Left kidney (tissue), 2 donors: ENCODE results near the gene TOMM7. TPM values are rescaled to one million over a fixed set of nuclear protein-coding genes. Genes with fewer than 3 reads are reported as not detected.
"Not testable (repeated sequence)": the region's sequence is repeated elsewhere in the genome, so short reads cannot be mapped to it uniquely, and the experiment has no call there.

ENCODE experiments used
- DNase-seq: peaks from one replicate; pipeline ENCODE4 v3.0.0-alpha.2; 2013
- polyA plus RNA-seq: library from polyadenylated mRNA; unstranded; fragments of 120-200 nt; gene quantifications from one replicate; pipeline ENCODE4 v1.2.1, GENCODE V29; 2013; ENCODE audit not compliant: insufficient read length

Gene TOMM7
- polyA plus RNA-seq, 1 donor = 375 TPM

DNA sequence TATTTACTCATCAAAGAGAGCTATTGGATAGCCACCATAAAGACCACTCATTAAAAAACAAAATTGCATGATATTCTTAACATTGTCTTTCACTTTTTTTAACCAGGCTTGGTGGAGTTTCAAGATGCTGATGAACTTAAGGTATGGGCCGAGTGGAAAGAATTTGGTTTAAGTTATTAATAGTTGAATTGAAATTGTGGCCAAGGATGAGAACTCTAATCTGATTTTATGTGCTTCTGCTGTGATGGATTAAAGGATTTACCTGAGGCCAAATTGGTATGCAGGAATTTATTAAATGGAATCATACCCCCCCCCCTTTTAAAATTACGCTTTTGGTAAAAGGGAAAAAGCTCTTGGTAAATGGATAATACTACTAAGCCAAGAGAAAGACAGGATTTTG is 33.8 kb upstream of the TOMM7 start:
- no peak for DNase-seq

DNA sequence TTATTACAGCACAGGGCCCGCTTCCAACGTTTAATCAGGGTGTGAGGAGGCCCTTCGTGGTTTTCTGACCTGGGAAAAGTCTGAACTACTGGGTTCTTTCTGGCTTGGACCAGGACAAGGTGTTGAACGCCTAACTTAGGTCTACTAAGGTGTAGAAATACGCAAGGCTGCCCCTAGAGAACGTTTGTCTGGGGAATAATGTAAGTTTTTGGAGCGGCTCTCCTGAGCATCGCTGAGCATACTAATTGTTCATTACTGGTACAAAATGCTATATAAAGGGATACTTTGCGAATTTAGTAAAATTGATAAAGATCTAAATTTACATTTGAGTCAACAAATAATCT is 32.4 kb upstream of the TOMM7 start:
- no peak for DNase-seq

DNA sequence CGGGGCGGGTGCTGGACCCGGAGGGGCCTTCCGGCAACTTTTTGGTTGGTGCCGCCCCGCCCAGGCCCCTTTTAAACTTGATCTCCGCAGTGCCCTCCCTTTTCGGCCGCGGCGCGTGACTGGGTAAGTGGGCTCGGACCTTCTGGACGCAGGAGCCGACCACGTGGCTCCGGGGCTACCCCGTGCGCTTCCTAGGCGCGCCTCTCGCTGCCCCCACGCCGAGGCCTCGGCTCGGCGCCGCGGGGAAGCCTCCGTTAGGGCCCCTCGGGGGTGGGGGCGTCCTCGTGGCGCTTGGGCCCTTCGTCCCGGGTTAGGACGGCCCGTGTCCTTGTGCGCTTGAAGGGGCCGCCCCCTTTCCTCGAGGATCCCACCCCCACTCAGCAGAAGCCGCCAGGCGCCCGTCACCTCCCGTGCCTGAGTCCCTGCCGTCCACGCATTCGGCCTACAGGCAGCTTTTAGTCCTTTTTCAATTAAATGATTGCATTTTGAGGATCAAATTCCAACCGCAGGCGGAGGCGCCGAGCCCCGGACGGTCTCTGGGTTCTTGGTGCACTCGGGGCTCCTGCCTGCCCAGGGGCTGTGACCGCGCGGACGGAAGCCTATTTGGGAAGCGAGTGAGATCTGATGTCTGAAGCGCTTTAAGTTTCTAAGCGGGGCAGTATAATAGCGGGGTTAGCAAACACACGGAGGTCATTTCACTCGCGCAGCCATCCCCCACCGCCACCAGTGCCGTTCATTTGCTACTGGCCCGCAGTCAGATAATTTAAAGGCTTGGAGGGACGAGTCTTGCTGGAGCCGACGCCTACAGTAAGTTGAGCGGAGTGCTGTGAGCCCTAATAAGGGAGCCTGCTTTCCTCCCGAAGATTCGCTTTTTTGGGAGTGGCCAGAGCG is 31.8 kb upstream of the TOMM7 start:
- DNase-seq = peak; percentile 65

DNA sequence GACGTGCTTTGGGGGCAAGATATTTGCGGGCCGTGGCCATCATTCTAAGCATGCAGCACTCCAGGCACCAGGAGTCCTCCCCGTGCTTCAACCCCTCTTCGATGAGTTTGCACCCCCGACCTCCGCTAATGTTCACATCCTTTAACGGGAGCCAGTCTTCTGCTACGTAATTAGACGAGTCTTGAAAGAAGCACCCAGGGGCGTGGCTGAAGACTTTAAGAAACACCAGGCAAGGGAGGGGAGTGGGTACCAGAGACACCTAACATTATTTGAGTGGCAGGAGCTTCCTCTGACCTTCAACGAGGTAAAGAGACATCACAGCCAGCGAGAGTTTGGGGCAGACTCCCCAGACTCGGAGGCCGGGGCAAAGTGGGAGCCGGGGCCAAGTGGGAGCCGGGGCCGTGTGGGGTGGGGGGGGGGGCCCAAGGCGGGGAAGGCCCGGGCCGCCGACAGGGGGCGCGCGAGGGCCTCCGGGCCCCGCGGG is 31.1 kb upstream of the TOMM7 start:
- DNase-seq = no peak

DNA sequence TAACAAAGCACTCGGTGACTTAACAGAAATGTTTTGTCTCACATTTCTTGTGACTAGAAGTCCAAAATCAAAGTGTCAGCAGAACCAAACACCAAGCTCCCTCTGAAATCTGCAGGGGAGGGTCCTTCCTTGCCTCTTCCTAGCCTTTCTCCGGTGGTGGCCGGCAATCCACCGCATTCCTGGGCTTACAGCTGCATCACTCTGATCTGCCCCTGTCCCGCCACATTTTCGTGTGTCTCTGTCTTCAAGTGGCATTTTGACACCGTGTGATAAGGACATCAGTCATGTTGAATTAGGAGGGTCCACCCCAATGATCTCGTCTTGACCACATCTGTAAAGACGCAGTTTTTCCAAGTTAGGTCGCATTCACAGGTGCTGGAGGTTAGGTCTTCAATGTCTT is 30.5 kb upstream of the TOMM7 start:
- no peak for DNase-seq

- DNase-seq = no peak
Measured at GRCh38 chr7:22851145-22851544, 28.5 kb upstream of the TOMM7 start.

- DNase-seq = not testable (repeated sequence)
Measured at GRCh38 chr7:22850394-22850793, 27.7 kb upstream of the TOMM7 start.

DNA sequence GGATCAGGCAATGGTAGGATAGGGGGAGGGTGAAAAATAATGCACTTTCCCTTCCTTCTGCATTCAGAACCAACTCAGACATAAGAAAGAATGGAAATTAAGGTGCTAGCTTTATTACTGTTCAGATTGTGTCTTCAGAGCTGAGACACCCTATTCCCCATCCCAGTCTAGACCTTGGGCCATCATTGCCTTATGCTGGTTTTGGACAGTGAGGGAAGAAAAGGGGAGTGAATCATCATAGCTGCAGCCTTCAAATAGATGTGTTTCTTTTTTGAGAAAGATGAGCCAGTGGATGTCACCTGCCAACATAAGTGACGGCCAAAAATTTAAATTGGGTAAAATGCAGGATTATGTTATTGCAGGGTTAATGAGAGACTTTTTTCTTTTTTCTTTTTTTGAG is 27.0 kb upstream of the TOMM7 start:
- DNase-seq = no peak

DNA sequence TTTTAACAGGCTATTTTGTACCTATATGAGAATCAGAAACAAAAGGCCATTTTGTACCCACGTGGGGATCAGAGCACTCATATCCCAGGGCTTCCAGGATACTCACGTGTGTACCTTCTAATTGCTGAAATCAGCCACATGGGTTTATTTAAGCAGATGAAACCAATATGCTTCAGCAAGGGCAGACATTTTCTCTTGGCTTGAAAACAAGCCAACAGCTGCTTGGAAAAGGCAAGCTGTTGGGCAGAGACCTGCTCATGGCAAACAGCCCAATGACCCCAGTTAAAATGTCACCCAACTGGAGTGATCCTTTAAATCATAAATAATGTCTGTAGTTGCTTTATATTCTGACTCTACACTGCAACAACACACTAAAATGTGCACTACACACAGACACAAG is 26.5 kb upstream of the TOMM7 start:
- no peak for DNase-seq

DNA sequence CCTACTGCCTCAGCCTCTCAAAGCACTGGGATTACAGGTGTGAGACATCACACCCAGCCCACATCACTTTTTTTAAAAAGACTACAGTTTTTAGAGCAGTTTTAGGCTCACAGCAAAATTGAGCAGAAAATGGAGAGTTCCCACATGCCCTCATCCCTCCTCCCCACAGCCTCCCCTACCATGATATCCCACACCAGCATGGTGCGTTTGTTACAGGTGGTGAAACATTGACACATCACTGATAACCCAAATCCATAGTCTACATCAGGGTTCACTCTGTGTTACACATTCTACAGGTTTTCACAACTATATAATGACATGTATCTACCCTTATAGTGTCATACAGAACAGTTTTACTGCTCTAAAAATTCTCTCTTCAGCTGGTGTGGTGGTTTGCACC is 24.3 kb upstream of the TOMM7 start:
- no peak for DNase-seq

GRCh38 chr7:22845221-22845834 is 22.7 kb upstream of the TOMM7 start:
- no peak for DNase-seq

GRCh38 chr7:22843681-22844309 is 21.1 kb upstream of the TOMM7 start:
- DNase-seq = no peak

DNA sequence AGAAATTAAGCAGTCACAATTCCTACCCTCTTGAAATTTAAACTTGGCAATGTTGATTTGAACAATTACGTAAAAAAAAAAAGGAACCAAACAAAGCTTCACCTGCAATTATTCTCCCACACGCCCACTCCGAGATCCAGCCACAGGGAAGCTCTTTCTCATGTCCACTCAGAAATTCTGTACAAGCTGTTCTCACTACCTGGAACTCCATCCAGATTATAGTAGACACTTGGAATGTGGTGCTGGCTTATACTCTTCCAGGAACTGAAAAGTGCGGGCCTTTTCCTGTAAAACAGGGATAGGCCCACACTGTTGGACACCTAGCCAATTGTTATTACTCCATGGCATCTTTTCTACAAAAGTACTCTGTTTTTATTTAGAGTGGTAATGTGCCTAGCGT is 20.3 kb upstream of the TOMM7 start:
- no peak for DNase-seq

- DNase-seq = no peak
Measured at GRCh38 chr7:22842383-22842941, 19.8 kb upstream of the TOMM7 start.

DNA sequence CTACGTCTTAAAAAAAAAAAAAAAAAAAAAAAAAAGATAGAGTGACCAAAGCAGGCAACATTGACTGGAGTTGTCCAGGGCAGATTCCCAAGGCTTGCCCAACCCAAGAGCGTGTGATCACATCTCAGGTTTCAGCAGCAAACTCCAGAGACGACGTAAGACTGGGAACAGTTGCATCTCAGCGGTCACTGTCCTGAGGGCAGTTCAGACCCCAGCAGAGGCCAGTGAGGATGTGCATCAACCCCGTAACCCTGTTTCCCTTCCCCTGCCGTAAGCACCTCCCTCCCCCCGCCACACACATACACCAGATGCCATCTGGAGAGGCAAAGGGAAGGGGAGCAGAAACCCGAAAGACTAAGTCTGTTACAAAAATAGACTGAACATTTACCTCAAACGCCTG is 19.3 kb upstream of the TOMM7 start:
- no peak for DNase-seq

- DNase-seq = no peak
Measured at GRCh38 chr7:22837308-22837707, 14.7 kb upstream of the TOMM7 start.

DNA sequence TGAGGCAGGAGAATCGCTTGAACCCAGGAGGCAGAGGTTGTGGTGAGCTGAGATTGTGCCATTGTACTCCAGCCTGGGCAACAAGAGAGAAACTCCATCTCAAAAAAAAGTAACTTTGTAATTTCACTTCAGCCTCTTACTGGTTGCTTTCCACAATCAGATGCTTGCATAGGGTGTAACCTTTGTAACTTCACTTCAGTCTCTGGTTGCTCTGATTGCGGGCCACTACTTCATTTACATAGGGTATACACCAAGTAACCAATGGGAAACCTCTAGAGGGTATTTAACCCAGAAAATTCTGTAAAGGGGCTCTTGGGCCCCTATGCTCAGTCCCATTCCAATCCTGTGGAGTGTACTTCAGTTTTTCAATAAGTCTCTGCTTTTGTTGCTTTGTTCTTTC is 13.9 kb upstream of the TOMM7 start:
- not testable (repeated sequence) for DNase-seq

- no peak for DNase-seq
Measured at GRCh38 chr7:22833957-22834356, 11.3 kb upstream of the TOMM7 start.

DNA sequence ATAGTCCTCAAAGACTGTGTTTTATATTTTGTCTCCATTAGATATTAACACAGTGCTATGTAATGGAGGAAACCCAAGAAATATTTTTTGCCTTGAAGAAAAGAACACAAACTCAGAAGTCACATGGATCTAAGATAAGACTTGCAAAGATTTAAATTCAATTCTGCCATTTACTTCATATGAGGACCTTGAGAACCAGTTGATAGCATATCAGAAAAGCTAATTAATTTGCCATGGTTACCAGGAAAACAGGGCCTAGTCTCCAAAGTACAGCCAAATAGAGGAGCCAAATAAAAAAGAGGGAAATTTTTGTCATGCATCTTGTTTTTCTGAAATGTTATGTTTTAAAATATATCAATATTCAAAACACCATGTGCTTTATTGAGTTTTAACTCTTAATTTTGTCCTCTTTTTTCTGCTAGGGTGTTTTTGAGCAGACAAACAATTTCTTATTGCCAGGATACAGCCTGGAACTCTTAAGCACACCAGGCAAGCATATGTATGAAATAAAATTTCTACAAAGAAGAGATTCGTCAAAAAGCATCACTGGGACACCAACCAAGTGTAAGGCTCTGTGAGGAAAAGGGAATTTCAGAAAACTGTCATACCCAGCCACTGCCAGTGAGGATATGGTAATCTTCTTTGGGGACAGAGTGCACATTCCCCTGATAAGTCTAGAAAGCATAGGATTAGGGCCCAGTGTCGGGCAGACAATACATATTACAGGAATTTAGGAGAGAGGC is 10.6 kb upstream of the TOMM7 start:
- no peak for DNase-seq

- no peak for DNase-seq
Measured at GRCh38 chr7:22832401-22832800, 9.8 kb upstream of the TOMM7 start.

DNA sequence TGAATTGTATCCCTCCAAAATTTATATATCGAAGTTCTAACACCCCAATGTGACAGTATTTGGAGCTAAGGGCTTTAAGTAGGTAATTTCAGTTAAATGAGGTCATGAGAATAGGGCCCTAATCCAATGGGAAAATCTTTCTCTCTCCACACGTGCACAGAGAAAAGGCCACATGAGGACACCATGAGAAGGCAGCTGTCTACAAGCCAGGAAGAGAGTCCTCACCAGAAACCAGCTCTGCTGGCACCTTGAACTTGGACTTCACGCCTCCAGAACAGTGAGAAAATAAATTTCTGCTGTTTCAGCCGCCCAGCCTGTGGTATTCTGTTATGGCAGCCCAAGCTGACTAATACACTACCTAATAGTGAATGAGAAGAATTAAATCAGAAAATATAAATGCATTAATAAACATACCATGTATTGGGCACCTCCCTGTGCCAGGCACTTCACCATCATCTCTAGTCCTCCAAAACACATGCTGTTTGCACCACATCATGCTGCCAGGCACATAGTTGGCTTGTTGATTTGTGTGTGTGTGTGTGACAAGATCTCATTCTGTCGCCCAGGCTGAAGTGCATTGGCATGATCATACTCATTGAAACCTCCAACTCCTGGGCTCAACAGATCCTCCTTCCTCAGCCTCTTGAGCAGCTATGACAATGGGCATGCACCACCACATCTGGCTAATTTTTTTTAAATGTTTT is 9.1 kb upstream of the TOMM7 start:
- no peak for DNase-seq

- DNase-seq = no peak
Measured at GRCh38 chr7:22827563-22827962, 4.9 kb upstream of the TOMM7 start.
